ENCODE data around the gene SMIM45.

Gene SMIM45

GRCh38 chr22:41995211-41995610, 43.3 kb downstream of the SMIM45 start:
- dilution Hi-C loops (cut with MboI; ENCODE audit: extremely low pct_ligation_motif_present, low sequenced_read_pairs) (no loop called here), intact Hi-C loops (cut with micrococcal nuclease) (no loop called here)
- Histone ChIP-seq H3K9ac (replicated peaks; ENCODE audit: extremely low read depth, insufficient read depth, low read length) (no peak overlapping the region), H3K4me3 (replicated peaks in 1 of 3; ENCODE audit: insufficient read depth in 1 of 3, low read depth in 1 of 3, low read length in 3 of 3) (no peak overlapping the region), H3K36me3 (ENCODE audit: control insufficient read depth in 2 of 2, extremely low read depth in 1 of 2, insufficient read depth in 2 of 2, low read length in 2 of 2) (no peaks in the 10 kb centered on the region), H3K4me1 (ENCODE audit: control insufficient read depth, extremely low read depth, insufficient read depth, low read length) (no peaks in the 10 kb centered on the region), H3K79me2 (ENCODE audit: control insufficient read depth, insufficient read depth, low read length) (no peaks in the 10 kb centered on the region), H2AFZ (ENCODE audit: low read depth, low read length) (no peak overlapping the region), H3K4me2 (ENCODE audit: insufficient read depth, low read length) (no peak overlapping the region), H3K9me1 (replicated peaks; ENCODE audit: control insufficient read depth, extremely low read depth, insufficient read depth, low read length) (no peaks in the 10 kb centered on the region), H3K27ac (ENCODE audit: insufficient read depth, low read depth, low read length) (no peak overlapping the region), H4K20me1 (replicated peaks; ENCODE audit: control insufficient read depth, extremely low read depth, insufficient read depth, low read length) (no peaks in the 10 kb centered on the region), H3K27me3 (ENCODE audit: control insufficient read depth in 2 of 2, insufficient read depth in 2 of 2, low read length in 2 of 2) (peaks cover 0 to 12% of the 10 kb centered on the region in 2 experiments), H3K9me3 (replicated peaks; ENCODE audit: control insufficient read depth, insufficient read depth, low read length) (no peaks in the 10 kb centered on the region)
- BruUV-seq (replicated peaks), result no TSS peak
- CTCF ChIA-PET, result no interaction called here
- no peak for TF ChIP-seq JUN (IDR thresholded peaks at IDR 0.05; ENCODE audit: borderline replicate concordance, insufficient read depth, insufficient read length, low read depth)
- TF ChIP-seq FOS (IDR thresholded peaks at IDR 0.05; ENCODE audit: borderline replicate concordance, insufficient read depth, low read length), result no peak
- no peak for DNase-seq (ENCODE audit: low read depth, low spot score)
- POLR2A ChIA-PET, result no interaction called here
- FAIRE-seq, result no peak

- DNase-seq (ENCODE audit: low read depth, low spot score), result no peak
- H4K20me1 ChIP-seq (replicated peaks; ENCODE audit: control insufficient read depth, extremely low read depth, insufficient read depth, low read length), result no peaks in the 10 kb centered on the region
- no peak overlapping the region for H2AFZ ChIP-seq (ENCODE audit: low read depth, low read length)
- no peaks in the 10 kb centered on the region for H3K36me3 ChIP-seq (ENCODE audit: control insufficient read depth in 2 of 2, extremely low read depth in 1 of 2, insufficient read depth in 2 of 2, low read length in 2 of 2)
- POLR2A ChIA-PET, result no interaction called here
- dilution Hi-C loops (cut with MboI; ENCODE audit: extremely low pct_ligation_motif_present, low sequenced_read_pairs) (no loop called here), intact Hi-C loops (cut with micrococcal nuclease) (no loop called here)
- CTCF ChIA-PET, result no interaction called here
- H3K9me3 ChIP-seq (replicated peaks; ENCODE audit: control insufficient read depth, insufficient read depth, low read length), result no peaks in the 10 kb centered on the region
- H3K4me2 ChIP-seq (ENCODE audit: insufficient read depth, low read length), result no peak overlapping the region
- no peak overlapping the region for H3K4me3 ChIP-seq (replicated peaks in 1 of 3; ENCODE audit: insufficient read depth in 1 of 3, low read depth in 1 of 3, low read length in 3 of 3)
- H3K9me1 ChIP-seq (replicated peaks; ENCODE audit: control insufficient read depth, extremely low read depth, insufficient read depth, low read length), result no peaks in the 10 kb centered on the region
- H3K9ac ChIP-seq (replicated peaks; ENCODE audit: extremely low read depth, insufficient read depth, low read length), result no peak overlapping the region
- H3K79me2 ChIP-seq (ENCODE audit: control insufficient read depth, insufficient read depth, low read length), result no peaks in the 10 kb centered on the region
- no peaks in the 10 kb centered on the region for H3K4me1 ChIP-seq (ENCODE audit: control insufficient read depth, extremely low read depth, insufficient read depth, low read length)
- H3K27ac ChIP-seq (ENCODE audit: insufficient read depth, low read depth, low read length), result no peak overlapping the region
- FAIRE-seq, result no peak
- peaks cover 0 to 12% of the 10 kb centered on the region in 2 experiments for H3K27me3 ChIP-seq (ENCODE audit: control insufficient read depth in 2 of 2, insufficient read depth in 2 of 2, low read length in 2 of 2)
- TF ChIP-seq MAX (IDR thresholded peaks at IDR 0.05; ENCODE audit: insufficient read depth, insufficient read length), result no peak
- TF ChIP-seq POLR2A (IDR thresholded peaks at IDR 0.05; ENCODE audit: low read depth, low read length), result no peak
- no peak for TF ChIP-seq EZH2 (IDR thresholded peaks at IDR 0.05; ENCODE audit: borderline replicate concordance, low read depth, low read length, severe bottlenecking)
- no peak for TF ChIP-seq FOS (IDR thresholded peaks at IDR 0.05; ENCODE audit: borderline replicate concordance, insufficient read depth, low read length)
- no peak for TF ChIP-seq POLR2AphosphoS5 (IDR thresholded peaks at IDR 0.05; ENCODE audit: insufficient read depth, low read depth, low read length)
- TF ChIP-seq MYC (IDR thresholded peaks at IDR 0.05; ENCODE audit: low read depth, low read length), result no peak
- TF ChIP-seq GATA2 (IDR thresholded peaks at IDR 0.05; ENCODE audit: insufficient read depth, insufficient read length, low read depth, low read length), result no peak
- no peak for TF ChIP-seq CTCF (IDR thresholded peaks at IDR 0.05; ENCODE audit: extremely low read depth in 1 of 2, insufficient read depth in 1 of 2, low read depth in 1 of 2, low read length in 2 of 2)
- TF ChIP-seq JUN (IDR thresholded peaks at IDR 0.05; ENCODE audit: borderline replicate concordance, insufficient read depth, insufficient read length, low read depth), result no peak
- BruUV-seq (replicated peaks), result no TSS peak
These were observed 44.9 kb downstream of the SMIM45 start for GRCh38 chr22:41996826-41997225.

All from endothelial cell of umbilical vein (primary cell).